Activated CD8-positive, alpha-beta memory T cell treated with anti-CD3 and anti-CD28 coated beads for 4 hours (primary cell): ENCODE measurements around the gene SFXN2.

Experiments
- DNase-seq, 2 donors: peaks; one replicate each; pipeline ENCODE4 v3.0.0-alpha.2; 2020; ENCODE audit warnings: low read depth in 2 of 2

Gene SFXN2

DNA sequence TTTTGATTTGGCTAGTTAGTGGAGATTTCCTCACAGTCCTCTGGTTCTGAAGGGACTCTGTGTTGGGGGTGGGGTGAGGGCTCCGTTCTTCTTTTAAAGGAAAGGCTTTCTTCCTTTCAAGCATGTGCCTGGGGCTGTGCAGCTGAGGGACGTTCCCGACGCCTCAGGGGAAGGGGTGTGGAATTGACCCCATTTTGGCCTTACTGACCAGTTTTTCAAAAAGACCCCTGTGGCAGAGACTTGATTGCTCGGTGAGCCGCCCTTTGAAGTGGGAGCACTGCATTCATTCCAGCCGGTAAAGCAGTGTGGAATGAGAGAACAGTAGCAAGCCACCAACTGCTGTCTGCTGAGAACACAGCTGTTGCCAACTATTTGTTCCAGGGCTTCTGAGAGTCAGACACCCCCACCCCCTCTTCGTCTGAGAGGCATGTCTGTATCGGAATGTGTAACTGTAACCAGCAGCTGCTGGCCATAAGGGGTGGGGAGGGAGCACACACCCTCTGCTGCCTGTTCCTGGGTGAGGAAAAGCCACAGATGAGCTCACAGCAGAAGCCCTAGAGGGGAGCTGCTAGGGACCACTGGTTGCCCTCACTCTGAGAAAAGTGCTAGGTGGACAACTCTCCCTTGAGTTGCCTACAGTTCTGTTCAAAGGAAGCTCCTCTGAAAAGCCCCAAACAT, 62.5 kb downstream of the SFXN2 start:
- no peak for DNase-seq

DNA sequence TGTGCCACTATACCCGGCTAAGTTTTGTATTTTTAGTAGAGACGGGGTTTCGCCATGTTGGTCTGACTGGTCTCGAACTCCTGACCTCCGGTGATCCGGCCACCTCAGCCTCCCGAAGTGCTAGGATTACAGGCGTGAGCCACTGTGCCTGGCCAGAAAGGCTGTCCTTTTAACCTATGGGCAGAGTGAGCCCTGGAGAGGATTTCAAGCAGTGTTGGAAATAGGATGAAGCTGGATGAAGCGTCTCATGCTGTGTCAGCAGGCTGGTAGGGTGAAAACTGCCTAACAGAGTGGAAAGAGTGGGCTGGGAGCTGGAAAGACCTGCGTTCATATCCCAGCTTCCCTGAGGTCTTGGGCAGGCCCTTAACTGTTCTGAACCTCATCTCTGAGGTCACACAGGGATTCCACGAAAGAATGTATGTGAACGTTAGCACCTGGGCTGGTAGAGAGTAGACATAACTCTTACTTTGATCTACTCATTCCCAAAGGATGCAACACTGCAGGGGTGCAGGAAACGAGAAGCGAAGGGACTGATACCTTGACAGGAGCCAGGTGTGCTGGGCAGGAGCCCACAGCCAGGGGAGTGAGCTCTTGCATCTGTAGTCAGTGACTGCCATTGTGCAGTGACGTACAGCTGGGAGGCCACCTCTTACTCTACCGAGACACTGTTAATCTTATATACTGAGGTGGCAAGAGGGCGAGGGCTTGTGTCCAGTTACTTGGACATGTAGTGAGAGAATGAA, 63.4 kb downstream of the SFXN2 start:
- DNase-seq, result no peak

DNA sequence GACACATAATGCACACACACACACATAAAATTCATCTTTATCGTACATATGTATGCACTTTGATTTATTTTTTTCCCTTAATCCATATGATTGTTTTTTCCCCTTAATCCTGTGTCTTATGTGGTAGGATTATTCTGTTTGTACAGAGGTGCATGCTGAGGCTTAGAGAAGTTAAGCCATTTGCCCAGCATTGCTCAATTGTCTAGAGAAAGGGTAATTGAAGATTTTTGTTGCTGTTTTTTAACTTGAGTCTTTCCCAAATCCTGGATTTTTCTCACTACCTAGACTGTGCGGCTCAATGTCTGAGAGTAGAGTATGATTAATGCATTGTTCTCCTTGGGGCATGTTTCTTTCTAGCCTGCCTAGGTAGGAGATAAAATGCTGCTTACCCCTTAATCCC, 64.3 kb downstream of the SFXN2 start:
- DNase-seq, result no peak

- no peak for DNase-seq
Observed at GRCh38 chr10:102779680-102780526, 65.5 kb downstream of the SFXN2 start.

DNA sequence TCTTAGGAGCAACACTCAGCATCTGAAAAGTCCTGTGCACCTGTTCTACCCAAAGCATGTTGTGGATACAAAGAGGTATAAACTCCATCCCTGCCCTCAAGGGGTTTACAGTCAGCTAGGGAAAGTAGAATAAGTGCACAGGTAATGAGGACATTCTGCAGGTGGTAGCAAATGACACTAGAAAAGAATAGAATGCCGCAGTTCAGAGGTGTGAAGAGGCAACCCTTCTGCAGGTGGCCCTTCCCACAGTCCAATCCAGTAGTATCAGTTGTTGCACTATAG, 66.0 kb downstream of the SFXN2 start:
- DNase-seq, result no peak

DNA sequence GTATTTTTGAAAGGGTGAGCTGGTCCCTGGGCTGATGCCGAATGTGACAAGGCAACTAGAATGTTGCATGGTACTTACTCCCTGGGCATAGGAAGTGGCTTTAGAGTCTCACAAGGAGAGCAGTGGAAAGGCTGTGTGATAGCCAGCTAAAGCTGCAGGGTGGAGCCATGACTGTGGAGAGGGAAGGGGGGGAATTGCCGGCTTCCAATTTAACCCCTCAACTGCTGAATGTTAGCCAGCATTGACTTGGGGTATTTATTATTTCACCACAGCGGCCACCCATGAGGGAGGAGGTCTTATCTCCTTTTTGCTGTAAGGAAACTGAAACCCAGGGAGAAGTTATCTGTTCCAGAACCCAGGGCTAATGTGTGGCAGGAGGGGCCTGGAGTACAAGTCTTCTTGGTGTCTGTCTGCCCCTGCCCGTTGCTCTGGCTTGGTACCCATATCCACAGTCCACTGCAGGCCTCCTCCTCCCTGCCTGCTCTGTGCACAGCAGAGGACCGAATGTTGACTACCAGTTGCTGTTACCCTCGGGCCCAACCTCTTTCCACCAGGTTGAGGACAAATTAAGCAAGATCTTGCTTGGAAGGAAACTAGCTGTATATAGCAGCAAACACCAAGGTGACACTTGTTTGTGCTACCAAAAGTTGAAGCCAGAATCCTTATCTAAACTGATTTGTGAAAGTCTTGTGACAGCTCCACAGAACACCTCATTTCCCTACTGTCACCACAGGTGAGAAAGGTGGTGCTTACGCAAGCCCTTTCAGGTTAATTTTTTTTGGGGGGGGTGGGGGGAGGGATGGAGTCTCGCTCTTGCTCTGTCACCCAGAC, 66.9 kb downstream of the SFXN2 start:
- no peak for DNase-seq

DNA sequence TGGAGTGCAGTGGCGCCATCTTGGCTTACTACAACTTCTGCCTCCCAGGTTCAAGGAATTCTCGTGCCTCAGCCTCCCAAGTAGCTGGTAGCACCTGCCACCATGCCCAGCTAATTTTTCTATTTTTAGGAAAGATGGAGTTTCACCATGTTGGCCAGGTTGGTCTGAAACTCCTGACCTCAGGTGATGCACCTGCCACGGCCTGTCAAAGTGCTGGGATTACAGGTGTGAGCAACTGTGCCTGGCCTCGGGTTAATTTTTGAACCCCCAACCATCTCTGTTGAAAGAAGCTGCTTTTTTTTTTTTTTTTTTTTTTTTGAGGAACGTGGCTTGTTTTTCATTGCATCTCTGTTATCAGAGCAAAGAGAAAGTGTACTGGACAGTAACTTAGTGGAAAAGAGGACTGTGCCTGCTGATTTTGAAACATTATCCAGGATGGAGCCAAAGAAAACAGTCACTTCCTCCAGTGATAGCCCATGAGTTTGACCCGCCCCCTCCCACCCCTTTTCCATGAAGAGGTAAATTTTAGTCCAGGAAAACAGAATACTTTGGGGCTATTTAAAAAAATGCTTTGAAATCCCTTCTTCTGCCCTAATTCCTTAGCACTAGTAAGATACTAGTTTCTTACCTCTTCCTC, 67.6 kb downstream of the SFXN2 start:
- DNase-seq, result no peak

DNA sequence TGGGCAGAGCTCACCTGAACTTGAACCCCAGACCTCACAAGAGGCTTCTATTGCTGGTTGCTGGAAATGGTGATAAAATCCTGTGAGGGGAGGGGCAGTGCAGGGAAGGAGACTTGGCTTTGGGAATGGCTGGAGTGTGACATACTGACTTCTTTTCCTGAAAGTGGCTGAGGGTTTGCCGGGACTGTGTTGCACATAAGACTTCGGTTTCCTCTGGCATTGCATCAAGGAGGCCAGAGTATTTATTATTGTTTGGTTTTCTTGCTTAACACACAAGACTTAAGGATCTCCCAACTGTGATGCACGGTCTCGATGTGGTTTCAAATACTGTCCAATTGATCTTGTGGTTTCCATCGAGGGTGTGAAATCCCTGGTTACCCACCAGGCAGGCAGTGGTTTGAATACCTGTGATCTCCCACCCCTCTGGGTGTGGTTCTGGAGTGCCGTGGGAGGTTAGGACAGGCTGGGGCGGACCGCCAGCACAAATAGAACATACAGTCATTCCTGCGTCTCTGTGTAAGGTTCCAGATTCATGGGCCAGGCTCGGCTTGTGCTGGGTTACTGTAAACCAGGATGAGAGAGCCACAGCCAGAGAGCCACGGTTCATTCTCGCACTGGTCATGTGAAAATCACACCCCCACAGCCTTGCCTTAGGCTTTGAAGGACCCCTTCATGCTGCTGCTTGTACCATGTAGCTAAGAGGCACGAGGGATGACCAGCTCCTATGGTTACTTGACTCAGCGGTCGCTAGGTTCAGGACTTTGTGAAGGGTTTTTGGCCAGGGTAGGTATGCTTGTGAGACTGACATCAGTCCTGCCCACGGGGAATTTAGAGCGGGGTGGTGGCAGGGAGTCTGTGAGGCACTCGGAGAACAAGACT, 68.5 kb downstream of the SFXN2 start:
- DNase-seq, result no peak

DNA sequence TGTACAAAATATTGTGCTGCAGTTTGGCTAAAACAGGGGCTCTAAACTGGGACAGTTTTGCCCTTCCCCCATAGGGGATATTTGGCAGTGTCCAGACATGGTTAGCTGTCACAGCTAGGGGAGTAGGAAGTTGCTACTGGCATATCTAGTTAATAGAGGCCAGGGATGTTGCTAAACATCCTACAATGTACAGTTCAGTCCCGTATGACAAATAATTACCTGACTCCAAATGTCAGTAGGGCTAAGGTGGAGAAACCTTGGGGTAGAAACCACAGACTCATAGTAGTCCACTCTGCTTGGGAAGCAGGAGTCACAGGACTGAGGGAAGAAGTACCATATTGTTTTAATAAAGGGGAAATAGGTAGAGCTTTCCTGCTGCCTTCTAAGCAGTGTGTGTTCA, 69.1 kb downstream of the SFXN2 start:
- no peak for DNase-seq

DNA sequence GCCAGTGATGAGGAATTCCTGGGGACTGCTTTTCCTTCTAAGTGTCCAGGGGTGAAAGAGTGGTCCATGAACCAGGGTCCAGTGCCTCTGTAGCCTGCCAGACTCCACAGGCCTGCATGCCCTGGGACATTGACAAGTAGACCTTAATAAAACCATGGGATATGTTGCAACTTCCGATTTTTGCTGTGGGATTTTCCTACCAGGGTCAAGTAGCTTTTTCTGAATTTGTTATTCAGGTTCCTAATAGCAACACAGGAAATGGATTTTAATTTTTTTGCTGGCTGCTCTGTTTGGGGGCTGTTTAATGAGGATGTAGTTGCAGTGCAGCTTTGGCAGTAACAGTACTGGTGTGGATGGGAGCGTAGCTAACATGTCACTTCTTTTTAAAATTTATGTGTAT, 71.4 kb downstream of the SFXN2 start:
- DNase-seq, result no peak

GRCh38 chr10:102791754-102792395, 77.4 kb downstream of the SFXN2 start:
- DNase-seq, result no peak
